ENCODE measurements around the gene CSMD2. TPM values are rescaled to one million over a fixed set of nuclear protein-coding genes. Genes with fewer than 3 reads are reported as not detected.
"Not testable (repeated sequence)": the region's sequence is repeated elsewhere in the genome, so short reads cannot be mapped to it uniquely, and the experiment has no call there.

CSMD2 gene
- total RNA-seq, 2 experiments from 2014 or later, result not detected

- Mint-ChIP-seq H3K36me3 (no peaks in the 10 kb centered on the region), H3K27ac (no peak overlapping the region), H3K9me3 (no peaks in the 10 kb centered on the region), H3K27me3 (peaks cover 23% of the 10 kb centered on the region), H3K4me1 (ENCODE audit: low read depth) (no peaks in the 10 kb centered on the region), H3K4me3 (no peak overlapping the region)
- ChIA-PET POLR2A (no interaction called here), CTCF (interaction anchor here (1.9 kb wide), 1 partner anchor 11 kb away, joined by 5 read pairs; no protein-coding TSS in a partner anchor)
- intact Hi-C loops (cut with micrococcal nuclease), result no loop called here
- no peak for DNase-seq
Measured at GRCh38 chr1:34024485-34024884, 140.5 kb downstream of the CSMD2 start.

- intact Hi-C loops (cut with micrococcal nuclease), result no loop called here
- Mint-ChIP-seq H3K36me3 (no peaks in the 10 kb centered on the region), H3K4me3 (no peak overlapping the region), H3K27ac (no peak overlapping the region), H3K27me3 (peaks cover 19% of the 10 kb centered on the region), H3K4me1 (ENCODE audit: low read depth) (no peaks in the 10 kb centered on the region), H3K9me3 (no peaks in the 10 kb centered on the region)
- ChIA-PET CTCF (no interaction called here), POLR2A (no interaction called here)
- no peak for DNase-seq
Measured at GRCh38 chr1:34019741-34020552, 145.1 kb downstream of the CSMD2 start.

- intact Hi-C loops (cut with micrococcal nuclease), result no loop called here
- no peaks in the 10 kb centered on the region for H3K9me3 Mint-ChIP-seq
- no peaks in the 10 kb centered on the region for H3K4me1 Mint-ChIP-seq (ENCODE audit: low read depth)
- no peak for DNase-seq
- H3K27ac Mint-ChIP-seq, result no peak overlapping the region
- CTCF ChIA-PET, result no interaction called here
- peaks cover 12% of the 10 kb centered on the region for H3K27me3 Mint-ChIP-seq
- POLR2A ChIA-PET, result no interaction called here
- H3K4me3 Mint-ChIP-seq, result no peak overlapping the region
- no peaks in the 10 kb centered on the region for H3K36me3 Mint-ChIP-seq
Measured at GRCh38 chr1:34018285-34018684, 146.7 kb downstream of the CSMD2 start.

- H3K4me3 Mint-ChIP-seq; H3K27ac Mint-ChIP-seq; POLR2A ChIA-PET; CTCF ChIA-PET; intact Hi-C loops (cut with micrococcal nuclease); H3K9me3 Mint-ChIP-seq; DNase-seq; H3K4me1 Mint-ChIP-seq (ENCODE audit: low read depth); H3K36me3 Mint-ChIP-seq: not testable (repeated sequence)
- H3K27me3 Mint-ChIP-seq, result peaks cover 11% of the 10 kb centered on the region
Measured at GRCh38 chr1:34016281-34016680, 148.7 kb downstream of the CSMD2 start.

- DNase-seq, result peak; percentile 18
- intact Hi-C loops (cut with micrococcal nuclease), result no loop called here
- Mint-ChIP-seq H3K27me3 (peaks cover 7% of the 10 kb centered on the region), H3K4me3 (no peak overlapping the region), H3K9me3 (no peaks in the 10 kb centered on the region), H3K27ac (no peak overlapping the region), H3K36me3 (no peaks in the 10 kb centered on the region), H3K4me1 (ENCODE audit: low read depth) (no peaks in the 10 kb centered on the region)
- POLR2A ChIA-PET, result no interaction called here
- CTCF ChIA-PET, result interaction anchor here (1.1 to 2.5 kb wide), 3 partner anchors 10 to 381 kb away, joined by 3 to 5 read pairs (median 5); no protein-coding TSS in a partner anchor
Measured at GRCh38 chr1:34013958-34014737, 150.9 kb downstream of the CSMD2 start.

GRCh38 chr1:34013136-34013535 lies 151.9 kb downstream of the CSMD2 start:
- H3K9me3 Mint-ChIP-seq, result no peaks in the 10 kb centered on the region
- H3K36me3 Mint-ChIP-seq, result no peaks in the 10 kb centered on the region
- no peak overlapping the region for H3K4me3 Mint-ChIP-seq
- ChIA-PET CTCF (interaction anchor here (1.1 to 2.5 kb wide), 4 partner anchors 11 to 380 kb away, joined by 3 to 5 read pairs (median 4); no protein-coding TSS in a partner anchor), POLR2A (no interaction called here)
- no peaks in the 10 kb centered on the region for H3K4me1 Mint-ChIP-seq (ENCODE audit: low read depth)
- peaks cover 5% of the 10 kb centered on the region for H3K27me3 Mint-ChIP-seq
- DNase-seq, result no peak
- intact Hi-C loops (cut with micrococcal nuclease), result no loop called here
- H3K27ac Mint-ChIP-seq, result no peak overlapping the region

- no peaks in the 10 kb centered on the region for H3K9me3 Mint-ChIP-seq
- CTCF ChIA-PET, result no interaction called here
- POLR2A ChIA-PET, result no interaction called here
- H3K4me3 Mint-ChIP-seq, result no peak overlapping the region
- no peak for DNase-seq
- peaks cover 4% of the 10 kb centered on the region for H3K27me3 Mint-ChIP-seq
- no peaks in the 10 kb centered on the region for H3K4me1 Mint-ChIP-seq (ENCODE audit: low read depth)
- intact Hi-C loops (cut with micrococcal nuclease), result no loop called here
- no peak overlapping the region for H3K27ac Mint-ChIP-seq
- H3K36me3 Mint-ChIP-seq, result no peaks in the 10 kb centered on the region
Measured at GRCh38 chr1:34009340-34009985, 155.6 kb downstream of the CSMD2 start.

- H3K27me3 Mint-ChIP-seq, result peaks cover 4% of the 10 kb centered on the region
- H3K4me1 Mint-ChIP-seq (ENCODE audit: low read depth), result no peaks in the 10 kb centered on the region
- intact Hi-C loops (cut with micrococcal nuclease), result no loop called here
- H3K9me3 Mint-ChIP-seq, result no peaks in the 10 kb centered on the region
- ChIA-PET POLR2A (no interaction called here), CTCF (no interaction called here)
- no peak overlapping the region for H3K4me3 Mint-ChIP-seq
- no peak overlapping the region for H3K27ac Mint-ChIP-seq
- no peak for DNase-seq
- H3K36me3 Mint-ChIP-seq, result no peaks in the 10 kb centered on the region
Measured at GRCh38 chr1:34007760-34008159, 157.3 kb downstream of the CSMD2 start.

- CTCF ChIA-PET, result no interaction called here
- POLR2A ChIA-PET, result no interaction called here
- Mint-ChIP-seq H3K4me1 (ENCODE audit: low read depth) (no peaks in the 10 kb centered on the region), H3K9me3 (no peaks in the 10 kb centered on the region), H3K27ac (no peak overlapping the region), H3K4me3 (no peak overlapping the region), H3K27me3 (peaks cover 3% of the 10 kb centered on the region), H3K36me3 (no peaks in the 10 kb centered on the region)
- intact Hi-C loops (cut with micrococcal nuclease), result no loop called here
- DNase-seq, result no peak
Measured at GRCh38 chr1:34005309-34005708, 159.7 kb downstream of the CSMD2 start.

- Mint-ChIP-seq H3K4me3 (no peak overlapping the region), H3K27me3 (peaks cover 6% of the 10 kb centered on the region), H3K36me3 (no peaks in the 10 kb centered on the region), H3K9me3 (no peaks in the 10 kb centered on the region), H3K4me1 (ENCODE audit: low read depth) (no peaks in the 10 kb centered on the region), H3K27ac (no peak overlapping the region)
- POLR2A ChIA-PET, result no interaction called here
- no peak for DNase-seq
- intact Hi-C loops (cut with micrococcal nuclease), result no loop called here
- CTCF ChIA-PET, result no interaction called here
Measured at GRCh38 chr1:34002810-34003209, 162.2 kb downstream of the CSMD2 start.

- DNase-seq, result no peak
- no peak overlapping the region for H3K4me3 Mint-ChIP-seq
- intact Hi-C loops (cut with micrococcal nuclease), result no loop called here
- H3K27me3 Mint-ChIP-seq, result peaks cover 8% of the 10 kb centered on the region
- CTCF ChIA-PET, result no interaction called here
- H3K9me3 Mint-ChIP-seq, result no peaks in the 10 kb centered on the region
- H3K27ac Mint-ChIP-seq, result no peak overlapping the region
- H3K4me1 Mint-ChIP-seq (ENCODE audit: low read depth), result no peaks in the 10 kb centered on the region
- no peaks in the 10 kb centered on the region for H3K36me3 Mint-ChIP-seq
- POLR2A ChIA-PET, result no interaction called here
Measured at GRCh38 chr1:33997127-33998036, 167.6 kb downstream of the CSMD2 start.

- peaks cover 8% of the 10 kb centered on the region for H3K27me3 Mint-ChIP-seq
- no peak overlapping the region for H3K27ac Mint-ChIP-seq
- intact Hi-C loops (cut with micrococcal nuclease), result no loop called here
- no peaks in the 10 kb centered on the region for H3K9me3 Mint-ChIP-seq
- H3K4me1 Mint-ChIP-seq (ENCODE audit: low read depth), result no peaks in the 10 kb centered on the region
- ChIA-PET CTCF (no interaction called here), POLR2A (no interaction called here)
- H3K4me3 Mint-ChIP-seq, result no peak overlapping the region
- DNase-seq, result no peak
- H3K36me3 Mint-ChIP-seq, result no peaks in the 10 kb centered on the region
Measured at GRCh38 chr1:33996281-33996680, 168.7 kb downstream of the CSMD2 start.

Data from activated CD4-positive, alpha-beta memory T cell treated with anti-CD3 and anti-CD28 coated beads for 36 hours (primary cell).